Skeletal muscle tissue (tissue), 4 donors: ENCODE results near the gene MSI2. TPM values are rescaled to one million over a fixed set of nuclear protein-coding genes. Genes with fewer than 3 reads are reported as not detected.
"Not testable (repeated sequence)": the region's sequence is repeated elsewhere in the genome, so short reads cannot be mapped to it uniquely, and the experiment has no call there.

Experiments
- H3K27ac ChIP-seq: one replicate; pipeline ENCODE4 v1.7.0; 2013; ENCODE audit warnings: mild to moderate bottlenecking, low read depth, low read length, inconsistent platforms
- H3K27me3 ChIP-seq, 3 donors: one replicate each; pipeline ENCODE4 v1.7.0; 2013; ENCODE audit warnings: low read length in 3 of 3; ENCODE audit not compliant: control insufficient read depth in 3 of 3, insufficient read depth in 3 of 3
- H3K36me3 ChIP-seq, 3 donors: one replicate each; pipeline ENCODE4 v1.7.0; 2013; ENCODE audit warnings: low read length in 3 of 3; ENCODE audit not compliant: control insufficient read depth in 3 of 3, insufficient read depth in 3 of 3
- H3K4me1 ChIP-seq, 3 donors: one replicate each; pipeline ENCODE4 v1.7.0; 2013; ENCODE audit warnings: low read length in 3 of 3, mild to moderate bottlenecking in 3 of 3; ENCODE audit not compliant: control insufficient read depth in 3 of 3, insufficient read depth in 3 of 3
- H3K4me3 ChIP-seq, 3 donors: one replicate each; pipeline ENCODE4 v1.7.0; 2013; ENCODE audit warnings: low read length in 3 of 3
- H3K9ac ChIP-seq, 3 donors: one replicate each; pipeline ENCODE4 v1.7.0; 2013; ENCODE audit warnings: low read length in 3 of 3, mild to moderate bottlenecking in 3 of 3, moderate library complexity in 2 of 3, low read depth in 1 of 3
- H3K9me3 ChIP-seq, 3 donors: one replicate each; pipeline ENCODE4 v1.7.0; 2013; ENCODE audit warnings: low read length in 3 of 3; ENCODE audit not compliant: control insufficient read depth in 3 of 3
- total RNA-seq: library from RNA; depleted of rRNA; stranded (reverse); fragments of >200 nt; gene quantifications from one replicate; pipeline ENCODE4 v1.2.3, GENCODE V29; 2014
- donor health status: Osteomylitis.

Gene MSI2
- total RNA-seq, 1 donor from 2014 or later, result 20.4 TPM

- Histone ChIP-seq H3K36me3 (no peaks in the 10 kb centered on the region), H3K4me1 (peaks cover 27 to 56% (median 48%) of the 10 kb centered on the region in 3 donors), H3K4me3 (no peak overlapping the region), H3K27ac (no peak overlapping the region), H3K27me3 (no peaks in the 10 kb centered on the region), H3K9me3 (no peaks in the 10 kb centered on the region), H3K9ac (no peak overlapping the region)
These were observed 238.1 kb downstream of the MSI2 start for GRCh38 chr17:57494443-57494842.

GRCh38 chr17:57495771-57496170 is 239.4 kb downstream of the MSI2 start:
- Histone ChIP-seq H3K9me3 (no peaks in the 10 kb centered on the region), H3K36me3 (no peaks in the 10 kb centered on the region), H3K4me1 (peaks cover 14 to 43% (median 35%) of the 10 kb centered on the region in 3 donors), H3K27me3 (no peaks in the 10 kb centered on the region), H3K4me3 (no peak overlapping the region), H3K27ac (no peak overlapping the region), H3K9ac (no peak overlapping the region)

GRCh38 chr17:57496382-57496781 is 240.1 kb downstream of the MSI2 start:
- H3K27me3 ChIP-seq, result no peaks in the 10 kb centered on the region
- H3K4me1 ChIP-seq, result peaks cover 8 to 42% (median 32%) of the 10 kb centered on the region in 3 donors
- no peak overlapping the region for H3K27ac ChIP-seq

GRCh38 chr17:57498443-57498842 is 242.1 kb downstream of the MSI2 start:
- Histone ChIP-seq H3K27ac (no peak overlapping the region), H3K4me1 (peaks cover 8 to 45% (median 33%) of the 10 kb centered on the region in 3 donors), H3K36me3 (no peaks in the 10 kb centered on the region), H3K9ac (no peak overlapping the region), H3K27me3 (no peaks in the 10 kb centered on the region), H3K9me3 (no peaks in the 10 kb centered on the region), H3K4me3 (no peak overlapping the region)

More at GRCh38 chr17:57496382-57496781, 240.1 kb downstream of the MSI2 start:
- Histone ChIP-seq H3K9me3 (no peaks in the 10 kb centered on the region), H3K4me3 (no peak overlapping the region), H3K9ac (no peak overlapping the region), H3K36me3 (no peaks in the 10 kb centered on the region)

- H3K9me3 ChIP-seq, H3K27ac ChIP-seq, H3K4me3 ChIP-seq, H3K9ac ChIP-seq, H3K27me3 ChIP-seq, H3K36me3 ChIP-seq: not testable (repeated sequence)
- peaks cover 7 to 38% (median 29%) of the 10 kb centered on the region in 3 donors for H3K4me1 ChIP-seq
These were observed 242.9 kb downstream of the MSI2 start for GRCh38 chr17:57499221-57499620.

GRCh38 chr17:57499648-57500049 is 243.3 kb downstream of the MSI2 start:
- Histone ChIP-seq H3K4me3 (no peak overlapping the region), H3K9ac (no peak overlapping the region), H3K4me1 (peaks cover 5 to 33% (median 25%) of the 10 kb centered on the region in 3 donors), H3K27me3 (no peaks in the 10 kb centered on the region), H3K9me3 (no peaks in the 10 kb centered on the region), H3K36me3 (no peaks in the 10 kb centered on the region), H3K27ac (no peak overlapping the region)

GRCh38 chr17:57501016-57501415 is 244.7 kb downstream of the MSI2 start:
- H3K4me1 ChIP-seq, result peaks cover 5 to 30% (median 24%) of the 10 kb centered on the region in 3 donors
- no peaks in the 10 kb centered on the region for H3K9me3 ChIP-seq
- H3K27ac ChIP-seq, result no peak overlapping the region
- H3K36me3 ChIP-seq, result no peaks in the 10 kb centered on the region
- H3K4me3 ChIP-seq, result no peak overlapping the region
- no peaks in the 10 kb centered on the region for H3K27me3 ChIP-seq
- H3K9ac ChIP-seq, result no peak overlapping the region

GRCh38 chr17:57502022-57502421 is 245.7 kb downstream of the MSI2 start:
- peaks cover 7 to 31% (median 22%) of the 10 kb centered on the region in 3 donors for H3K4me1 ChIP-seq
- no peak overlapping the region for H3K4me3 ChIP-seq
- H3K27ac ChIP-seq, result no peak overlapping the region
- H3K9me3 ChIP-seq, result no peaks in the 10 kb centered on the region
- H3K36me3 ChIP-seq, result no peaks in the 10 kb centered on the region
- H3K27me3 ChIP-seq, result no peaks in the 10 kb centered on the region
- H3K9ac ChIP-seq, result no peak overlapping the region

GRCh38 chr17:57502811-57503241 is 246.5 kb downstream of the MSI2 start:
- H3K9me3 ChIP-seq, result no peaks in the 10 kb centered on the region
- no peaks in the 10 kb centered on the region for H3K27me3 ChIP-seq
- H3K36me3 ChIP-seq, result no peaks in the 10 kb centered on the region
- H3K9ac ChIP-seq, result no peak overlapping the region
- H3K27ac ChIP-seq, result no peak overlapping the region
- H3K4me1 ChIP-seq, result peaks cover 8 to 28% (median 18%) of the 10 kb centered on the region in 3 donors
- H3K4me3 ChIP-seq, result no peak overlapping the region

- no peaks in the 10 kb centered on the region for H3K36me3 ChIP-seq
- no peaks in the 10 kb centered on the region for H3K27me3 ChIP-seq
- no peak overlapping the region for H3K9ac ChIP-seq
- H3K4me1 ChIP-seq, result peaks cover 8 to 28% (median 22%) of the 10 kb centered on the region in 3 donors
- no peaks in the 10 kb centered on the region for H3K9me3 ChIP-seq
- H3K27ac ChIP-seq, result no peak overlapping the region
- H3K4me3 ChIP-seq, result no peak overlapping the region
These were observed 247.9 kb downstream of the MSI2 start for GRCh38 chr17:57504208-57504607.
